HepG2 (cell line): ENCODE data around the gene SPECC1L. TPM values are rescaled to one million over a fixed set of nuclear protein-coding genes. Genes with fewer than 3 reads are reported as not detected.
A peak's percentile ranks its signal among the peaks of the same experiment; 100 is the strongest.

Experiments
- DMTF1 ChIP-seq: sonication (generic); formaldehyde crosslinking; IDR thresholded peaks from 2 replicates; pipeline ENCODE4 v1.4.0; 2020; ENCODE audit warnings: mild to moderate bottlenecking, missing genetic modification reagents
- EHMT2 ChIP-seq: fragments of 200-600 bp; sonication (generic); IDR thresholded peaks from 2 replicates; pipeline ENCODE4 v1.7.0; 2017; ENCODE audit warnings: antibody characterized with exemption, low read depth, low read length, borderline replicate concordance
- MEIS2 ChIP-seq: sonication (generic); formaldehyde crosslinking; IDR thresholded peaks from 2 replicates; pipeline ENCODE4 v1.9.0; 2021; ENCODE audit warnings: mild to moderate bottlenecking, missing genetic modification reagents
- NR2F6 ChIP-seq, 2 experiments: IDR thresholded peaks; 2 replicates each; pipeline ENCODE4 v1.6.1; 2016; ENCODE audit warnings: antibody characterized with exemption in 1 of 2, mild to moderate bottlenecking in 1 of 2
- PAWR ChIP-seq: sonication (generic); formaldehyde crosslinking; IDR thresholded peaks from 2 replicates; pipeline ENCODE4 v1.4.0; 2020; ENCODE audit warnings: missing genetic modification reagents, mild to moderate bottlenecking, borderline replicate concordance
- REL ChIP-seq: sonication (generic); formaldehyde crosslinking; conservative IDR thresholded peaks from 2 replicates; pipeline ENCODE4 v1.8.0; 2022; ENCODE audit warnings: mild to moderate bottlenecking, missing genetic modification reagents, moderate library complexity
- RFX3 ChIP-seq: IDR thresholded peaks from 2 replicates; pipeline ENCODE4 v1.6.1; 2016; ENCODE audit warnings: missing biosample characterization, missing genetic modification reagents
- SIN3A ChIP-seq: IDR thresholded peaks from 2 replicates; pipeline ENCODE4 v1.6.1; 2011; ENCODE audit warnings: low read depth, mild to moderate bottlenecking, control low read depth, low read length, borderline replicate concordance
- ZBTB3 ChIP-seq: sonication (generic); formaldehyde crosslinking; IDR thresholded peaks from 2 replicates; pipeline ENCODE4 v1.4.0; 2020; ENCODE audit warnings: low read depth, mild to moderate bottlenecking, moderate library complexity, missing genetic modification reagents, borderline replicate concordance
- ZNF207 ChIP-seq: fragments of 450-650 bp; IDR thresholded peaks from 2 replicates; pipeline ENCODE4 v1.6.1; 2016; ENCODE audit warnings: antibody characterized with exemption, borderline replicate concordance
- ZNF232 ChIP-seq: sonication (generic); formaldehyde crosslinking; IDR thresholded peaks from 2 replicates; pipeline ENCODE4 v1.4.0; 2020; ENCODE audit warnings: missing genetic modification reagents, borderline replicate concordance
- ZNF678 ChIP-seq: sonication (generic); formaldehyde crosslinking; IDR thresholded peaks from 2 replicates; pipeline ENCODE4 v1.4.0; 2020; ENCODE audit warnings: mild to moderate bottlenecking, missing genetic modification reagents
- polyA plus RNA-seq, 8 experiments: library from polyadenylated mRNA; depleted of rRNA in 3 of 8; stranded (reverse) in 7 of 8; unstranded in 1 of 8; fragments of >200 nt; fragmentation: Illumina TruSeq in 4 of 8; extraction: Trizol in 4 of 8; gene quantifications; 2 replicates each; pipeline versions ENCODE4 v1.2.1 to v1.2.3, GENCODE V29; 2011 to 2016; ENCODE audit warnings: low read depth in 4 of 8, missing spikeins in 1 of 8, mixed read lengths in 1 of 8; ENCODE audit not compliant: insufficient read depth in 1 of 8
- total RNA-seq, 5 experiments: library from RNA; depleted of rRNA; stranded (reverse); fragments of >200 nt; fragmentation: Illumina TruSeq; extraction: Trizol; gene quantifications; 2 replicates each; pipeline ENCODE4 v1.2.3, GENCODE V29; 2016; ENCODE audit warnings: low read depth in 1 of 5
- TF ChIP-seq, protein P1 (sequence below): sonication (generic); formaldehyde crosslinking; IDR thresholded peaks from 2 replicates; pipeline ENCODE4 v1.4.0; 2020; ENCODE audit warnings: missing genetic modification reagents
- TF ChIP-seq, protein P2 (sequence below): sonication (generic); formaldehyde crosslinking; conservative IDR thresholded peaks from 2 replicates; pipeline ENCODE4 v1.4.0; 2020; ENCODE audit warnings: missing genetic modification reagents
- TF ChIP-seq, protein P3 (sequence below): IDR thresholded peaks from 2 replicates; pipeline ENCODE4 v1.6.1; 2016; ENCODE audit warnings: low read depth, missing genetic modification reagents, missing compliant biosample characterization

Gene SPECC1L
- total and polyA plus RNA-seq, 2 of the 13 experiments (the other 11 are each of a cell fraction or from before 2014, with no cell fraction given) = 14.1 to 30.3 TPM

DNA sequence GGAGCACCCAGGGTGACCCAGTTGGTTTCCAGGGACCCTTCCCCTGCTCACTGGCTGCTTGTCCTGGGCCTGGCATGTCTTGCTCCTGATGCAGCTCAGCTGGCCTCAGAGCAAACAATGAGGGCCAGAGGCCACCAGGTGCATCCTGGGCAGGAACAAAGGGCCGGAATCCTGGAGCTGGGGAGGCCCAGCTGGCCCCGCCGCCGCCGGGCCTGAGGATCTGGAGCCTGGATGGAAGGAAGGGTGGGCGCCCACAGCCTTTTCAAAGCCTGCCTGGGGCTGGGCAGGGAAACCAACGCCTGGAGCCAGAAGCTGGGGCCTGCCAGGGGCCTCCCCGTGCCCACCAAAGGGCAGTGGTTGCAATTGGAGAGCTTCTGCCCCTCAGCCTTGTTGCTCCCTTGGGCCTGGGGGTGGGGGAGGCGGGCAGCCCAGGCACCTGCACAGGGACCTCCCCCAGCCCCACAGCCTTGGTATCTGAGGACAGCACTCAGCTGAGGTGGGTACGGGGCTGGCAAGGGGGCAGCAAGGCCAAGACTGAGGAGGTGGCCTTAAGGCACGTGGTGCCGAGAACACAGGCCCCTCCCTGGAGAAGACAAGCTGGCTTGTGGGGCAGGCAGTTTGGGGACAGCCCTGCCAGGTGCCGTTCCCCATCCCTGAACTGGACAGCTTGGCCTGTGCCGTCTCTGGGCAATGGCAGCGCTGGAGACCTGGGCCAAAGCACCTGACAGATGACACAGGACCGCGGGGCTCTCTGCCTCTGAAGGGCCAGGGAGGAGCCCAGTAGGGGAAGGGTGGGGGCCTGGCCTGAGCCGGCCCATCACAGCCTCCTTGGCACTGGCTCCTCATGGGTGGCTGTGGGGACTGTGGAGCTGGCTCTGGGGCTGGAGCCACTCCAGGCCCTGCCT, 149.7 kb downstream of the SPECC1L start (continued):
- TF ChIP-seq, protein P1, sequence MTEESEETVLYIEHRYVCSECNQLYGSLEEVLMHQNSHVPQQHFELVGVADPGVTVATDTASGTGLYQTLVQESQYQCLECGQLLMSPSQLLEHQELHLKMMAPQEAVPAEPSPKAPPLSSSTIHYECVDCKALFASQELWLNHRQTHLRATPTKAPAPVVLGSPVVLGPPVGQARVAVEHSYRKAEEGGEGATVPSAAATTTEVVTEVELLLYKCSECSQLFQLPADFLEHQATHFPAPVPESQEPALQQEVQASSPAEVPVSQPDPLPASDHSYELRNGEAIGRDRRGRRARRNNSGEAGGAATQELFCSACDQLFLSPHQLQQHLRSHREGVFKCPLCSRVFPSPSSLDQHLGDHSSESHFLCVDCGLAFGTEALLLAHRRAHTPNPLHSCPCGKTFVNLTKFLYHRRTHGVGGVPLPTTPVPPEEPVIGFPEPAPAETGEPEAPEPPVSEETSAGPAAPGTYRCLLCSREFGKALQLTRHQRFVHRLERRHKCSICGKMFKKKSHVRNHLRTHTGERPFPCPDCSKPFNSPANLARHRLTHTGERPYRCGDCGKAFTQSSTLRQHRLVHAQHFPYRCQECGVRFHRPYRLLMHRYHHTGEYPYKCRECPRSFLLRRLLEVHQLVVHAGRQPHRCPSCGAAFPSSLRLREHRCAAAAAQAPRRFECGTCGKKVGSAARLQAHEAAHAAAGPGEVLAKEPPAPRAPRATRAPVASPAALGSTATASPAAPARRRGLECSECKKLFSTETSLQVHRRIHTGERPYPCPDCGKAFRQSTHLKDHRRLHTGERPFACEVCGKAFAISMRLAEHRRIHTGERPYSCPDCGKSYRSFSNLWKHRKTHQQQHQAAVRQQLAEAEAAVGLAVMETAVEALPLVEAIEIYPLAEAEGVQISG (CRISPR knock-in tag) = no peak
- TF ChIP-seq ZNF678 (CRISPR knock-in tag) = no peak
- TF ChIP-seq RFX3 (CRISPR knock-in tag) = no peak
- TF ChIP-seq, protein P2, sequence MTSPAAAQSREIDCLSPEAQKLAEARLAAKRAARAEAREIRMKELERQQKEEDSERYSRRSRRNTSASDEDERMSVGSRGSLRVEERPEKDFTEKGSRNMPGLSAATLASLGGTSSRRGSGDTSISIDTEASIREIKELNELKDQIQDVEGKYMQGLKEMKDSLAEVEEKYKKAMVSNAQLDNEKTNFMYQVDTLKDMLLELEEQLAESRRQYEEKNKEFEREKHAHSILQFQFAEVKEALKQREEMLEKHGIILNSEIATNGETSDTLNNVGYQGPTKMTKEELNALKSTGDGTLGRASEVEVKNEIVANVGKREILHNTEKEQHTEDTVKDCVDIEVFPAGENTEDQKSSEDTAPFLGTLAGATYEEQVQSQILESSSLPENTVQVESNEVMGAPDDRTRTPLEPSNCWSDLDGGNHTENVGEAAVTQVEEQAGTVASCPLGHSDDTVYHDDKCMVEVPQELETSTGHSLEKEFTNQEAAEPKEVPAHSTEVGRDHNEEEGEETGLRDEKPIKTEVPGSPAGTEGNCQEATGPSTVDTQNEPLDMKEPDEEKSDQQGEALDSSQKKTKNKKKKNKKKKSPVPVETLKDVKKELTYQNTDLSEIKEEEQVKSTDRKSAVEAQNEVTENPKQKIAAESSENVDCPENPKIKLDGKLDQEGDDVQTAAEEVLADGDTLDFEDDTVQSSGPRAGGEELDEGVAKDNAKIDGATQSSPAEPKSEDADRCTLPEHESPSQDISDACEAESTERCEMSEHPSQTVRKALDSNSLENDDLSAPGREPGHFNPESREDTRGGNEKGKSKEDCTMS (CRISPR knock-in tag) = no peak
- TF ChIP-seq SIN3A = 0 out of 2 replicates have a peak, but pooled peaks have one; percentile 30
- TF ChIP-seq REL (CRISPR knock-in tag) = no peak
- TF ChIP-seq MEIS2 (CRISPR knock-in tag) = no peak
- no peak for TF ChIP-seq DMTF1 (CRISPR knock-in tag)
- TF ChIP-seq PAWR (CRISPR knock-in tag) = no peak
- peak; percentile 86 for TF ChIP-seq NR2F6 (IDR thresholded peaks at IDR 0.05)
- TF ChIP-seq NR2F6 (CRISPR knock-in tag; IDR thresholded peaks at IDR 0.05) = peak; percentile 92
- TF ChIP-seq ZNF207 = no peak
- TF ChIP-seq ZNF232 (CRISPR knock-in tag) = no peak
- no peak for TF ChIP-seq ZBTB3 (CRISPR knock-in tag)
- TF ChIP-seq, protein P3, sequence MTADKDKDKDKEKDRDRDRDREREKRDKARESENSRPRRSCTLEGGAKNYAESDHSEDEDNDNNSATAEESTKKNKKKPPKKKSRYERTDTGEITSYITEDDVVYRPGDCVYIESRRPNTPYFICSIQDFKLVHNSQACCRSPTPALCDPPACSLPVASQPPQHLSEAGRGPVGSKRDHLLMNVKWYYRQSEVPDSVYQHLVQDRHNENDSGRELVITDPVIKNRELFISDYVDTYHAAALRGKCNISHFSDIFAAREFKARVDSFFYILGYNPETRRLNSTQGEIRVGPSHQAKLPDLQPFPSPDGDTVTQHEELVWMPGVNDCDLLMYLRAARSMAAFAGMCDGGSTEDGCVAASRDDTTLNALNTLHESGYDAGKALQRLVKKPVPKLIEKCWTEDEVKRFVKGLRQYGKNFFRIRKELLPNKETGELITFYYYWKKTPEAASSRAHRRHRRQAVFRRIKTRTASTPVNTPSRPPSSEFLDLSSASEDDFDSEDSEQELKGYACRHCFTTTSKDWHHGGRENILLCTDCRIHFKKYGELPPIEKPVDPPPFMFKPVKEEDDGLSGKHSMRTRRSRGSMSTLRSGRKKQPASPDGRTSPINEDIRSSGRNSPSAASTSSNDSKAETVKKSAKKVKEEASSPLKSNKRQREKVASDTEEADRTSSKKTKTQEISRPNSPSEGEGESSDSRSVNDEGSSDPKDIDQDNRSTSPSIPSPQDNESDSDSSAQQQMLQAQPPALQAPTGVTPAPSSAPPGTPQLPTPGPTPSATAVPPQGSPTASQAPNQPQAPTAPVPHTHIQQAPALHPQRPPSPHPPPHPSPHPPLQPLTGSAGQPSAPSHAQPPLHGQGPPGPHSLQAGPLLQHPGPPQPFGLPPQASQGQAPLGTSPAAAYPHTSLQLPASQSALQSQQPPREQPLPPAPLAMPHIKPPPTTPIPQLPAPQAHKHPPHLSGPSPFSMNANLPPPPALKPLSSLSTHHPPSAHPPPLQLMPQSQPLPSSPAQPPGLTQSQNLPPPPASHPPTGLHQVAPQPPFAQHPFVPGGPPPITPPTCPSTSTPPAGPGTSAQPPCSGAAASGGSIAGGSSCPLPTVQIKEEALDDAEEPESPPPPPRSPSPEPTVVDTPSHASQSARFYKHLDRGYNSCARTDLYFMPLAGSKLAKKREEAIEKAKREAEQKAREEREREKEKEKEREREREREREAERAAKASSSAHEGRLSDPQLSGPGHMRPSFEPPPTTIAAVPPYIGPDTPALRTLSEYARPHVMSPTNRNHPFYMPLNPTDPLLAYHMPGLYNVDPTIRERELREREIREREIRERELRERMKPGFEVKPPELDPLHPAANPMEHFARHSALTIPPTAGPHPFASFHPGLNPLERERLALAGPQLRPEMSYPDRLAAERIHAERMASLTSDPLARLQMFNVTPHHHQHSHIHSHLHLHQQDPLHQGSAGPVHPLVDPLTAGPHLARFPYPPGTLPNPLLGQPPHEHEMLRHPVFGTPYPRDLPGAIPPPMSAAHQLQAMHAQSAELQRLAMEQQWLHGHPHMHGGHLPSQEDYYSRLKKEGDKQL = no peak
- no peak for TF ChIP-seq EHMT2
